Left hindlimb (tissue), 1 donor: Measurements from ENCODE around the gene PPP1R8.
"Not testable (repeated sequence)": the region's sequence is repeated elsewhere in the genome, so short reads cannot be mapped to it uniquely, and the experiment has no call there.

Experiments used
- DNase-seq: peaks from one replicate; pipeline ENCODE4 v3.0.0-alpha.2; 2018

Gene PPP1R8

DNA sequence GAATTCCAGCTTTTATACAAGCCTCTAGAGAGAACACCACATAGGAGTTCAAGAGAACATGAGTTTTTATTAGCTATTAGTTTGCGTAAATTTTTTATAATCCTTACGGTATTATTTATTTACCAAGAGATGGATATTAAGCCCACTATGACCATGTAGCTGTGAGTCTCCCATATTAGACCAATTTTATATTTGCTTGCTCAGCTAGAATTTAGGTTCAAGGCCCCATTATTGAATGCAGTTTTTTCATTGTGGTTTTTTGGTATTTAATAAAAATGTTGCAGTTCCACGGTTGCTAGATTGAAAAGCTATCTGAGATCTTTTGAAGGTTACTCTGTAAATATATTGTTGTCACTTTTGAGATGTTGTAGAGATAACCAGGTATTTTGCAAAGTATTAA is 2.9 kb downstream of the PPP1R8 start:
- no peak for DNase-seq

DNA sequence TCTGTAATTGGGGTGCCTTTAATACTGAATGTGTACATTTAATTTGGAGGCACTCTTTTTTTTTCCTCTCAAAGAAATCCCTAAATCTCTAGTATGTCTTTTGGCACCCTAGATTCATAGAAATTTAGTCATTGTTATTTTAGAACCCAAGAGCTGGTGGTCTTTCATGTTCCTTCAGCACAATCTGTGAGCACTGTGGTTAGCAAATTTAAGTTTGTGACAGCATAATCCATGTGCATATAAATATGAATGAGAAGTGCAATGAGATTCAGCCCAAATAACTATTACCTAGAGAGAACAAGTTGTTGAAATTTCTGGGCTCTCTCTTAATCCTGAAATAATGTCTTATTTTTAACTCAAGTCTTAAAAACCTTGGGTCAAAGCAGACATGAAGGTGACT is 4.5 kb downstream of the PPP1R8 start:
- no peak for DNase-seq

DNA sequence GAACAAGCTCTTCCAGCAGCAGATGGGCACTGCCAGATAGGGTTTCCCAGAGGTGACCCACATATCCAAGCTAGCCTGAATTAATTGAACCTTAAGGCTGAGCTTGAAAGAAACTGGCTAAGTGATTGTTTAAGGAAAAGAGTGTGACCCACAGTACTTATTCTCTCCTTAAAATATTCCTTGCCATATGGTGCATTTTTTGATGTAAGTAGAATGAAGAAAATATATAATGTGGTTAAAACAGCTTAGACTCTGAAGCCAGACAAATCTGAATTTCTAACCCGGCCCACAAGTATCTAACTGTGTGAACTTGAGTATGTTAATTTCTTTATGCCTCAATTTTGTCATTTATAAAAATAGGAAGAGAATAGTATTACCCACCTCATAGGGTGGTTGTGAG is 4.9 kb downstream of the PPP1R8 start:
- no peak for DNase-seq

DNA sequence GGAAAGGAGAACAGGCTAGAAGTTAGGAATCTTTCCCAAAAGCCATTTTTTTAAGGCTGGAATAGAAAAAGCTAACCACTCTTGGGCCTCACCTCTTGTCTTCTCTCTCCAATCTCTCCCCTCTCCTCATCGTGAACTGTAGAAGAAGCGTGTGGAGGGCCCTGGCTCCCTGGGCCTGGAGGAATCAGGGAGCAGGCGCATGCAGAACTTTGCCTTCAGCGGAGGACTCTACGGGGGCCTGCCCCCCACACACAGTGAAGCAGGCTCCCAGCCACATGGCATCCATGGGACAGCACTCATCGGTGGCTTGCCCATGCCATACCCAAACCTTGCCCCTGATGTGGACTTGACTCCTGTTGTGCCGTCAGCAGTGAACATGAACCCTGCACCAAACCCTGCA is 19.4 kb downstream of the PPP1R8 start:
- DNase-seq: no peak

DNA sequence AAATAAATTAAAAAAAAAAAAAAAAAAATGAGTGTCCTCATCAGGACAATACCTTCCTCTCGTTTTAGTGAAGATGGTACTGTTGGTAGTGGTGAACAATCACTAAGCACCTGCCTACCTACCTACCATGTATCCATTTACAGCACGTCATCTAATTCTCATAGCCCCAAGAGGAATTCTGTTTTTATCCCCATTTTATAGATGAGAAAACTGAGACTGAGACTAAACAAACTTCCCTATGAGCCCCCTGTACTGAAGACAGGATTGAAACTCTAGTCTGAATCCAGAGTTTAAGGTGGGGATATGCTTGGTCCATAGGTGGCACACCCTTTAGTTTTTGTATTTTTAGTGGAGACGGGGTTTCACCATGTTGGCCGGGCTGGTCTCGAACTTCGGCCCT is 24.5 kb downstream of the PPP1R8 start:
- DNase-seq: no peak

DNA sequence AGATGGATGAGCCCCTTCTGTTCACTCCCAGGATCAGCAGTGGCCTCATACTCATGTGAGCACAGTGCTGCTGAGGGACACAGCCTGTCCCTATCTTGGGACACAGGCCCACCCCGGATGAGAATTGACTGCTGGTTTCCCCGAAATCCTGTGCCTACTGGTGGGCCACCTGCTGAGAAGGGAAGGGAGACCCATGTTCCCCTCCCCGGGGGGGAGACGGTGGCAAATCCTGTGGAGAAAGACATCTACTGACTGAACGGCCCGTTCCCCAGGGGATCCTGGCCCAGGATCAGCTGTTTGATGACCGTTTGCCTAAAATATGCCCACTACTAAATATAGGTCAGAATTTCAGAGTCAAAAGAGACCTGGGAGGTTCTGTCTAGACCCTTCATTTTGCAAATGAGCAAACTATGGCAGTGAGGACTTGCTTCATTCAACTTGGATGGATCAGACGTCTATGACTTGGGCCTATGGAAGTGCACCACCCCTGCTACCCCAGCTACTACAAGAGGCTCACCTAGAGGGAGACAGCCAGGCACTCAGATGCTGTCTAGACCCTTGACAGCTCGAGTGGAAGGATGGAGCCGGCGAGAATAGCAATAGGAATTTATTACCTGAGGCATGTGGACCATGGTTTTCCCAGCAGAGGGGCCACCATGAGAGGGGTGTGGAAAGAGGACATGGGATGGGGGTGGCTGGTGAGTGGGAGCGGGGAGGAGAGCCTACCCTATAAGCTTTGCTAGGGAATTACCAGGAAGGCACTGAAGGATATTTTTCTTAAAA is 26.2 kb downstream of the PPP1R8 start:
- DNase-seq: no peak

DNA sequence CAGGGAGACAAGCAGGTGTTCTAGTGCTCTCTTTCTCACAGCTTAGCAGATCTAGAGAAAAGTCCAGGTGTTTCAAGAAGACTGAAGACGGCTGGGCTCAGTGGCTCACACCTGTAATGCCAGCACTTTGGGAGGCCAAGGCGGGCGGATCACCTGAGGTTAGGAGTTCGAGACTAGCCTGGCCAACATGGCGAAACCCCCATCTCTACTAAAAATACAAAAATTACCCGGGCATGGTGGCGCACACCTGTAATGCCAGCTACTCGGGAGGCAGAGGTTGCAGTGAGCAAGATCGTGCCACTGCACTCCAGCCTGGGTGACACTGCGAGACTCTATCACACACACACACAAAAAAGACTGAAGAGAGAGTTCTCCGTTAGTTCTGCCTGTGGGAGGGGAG is 27.0 kb downstream of the PPP1R8 start:
- DNase-seq: not testable (repeated sequence)

DNA sequence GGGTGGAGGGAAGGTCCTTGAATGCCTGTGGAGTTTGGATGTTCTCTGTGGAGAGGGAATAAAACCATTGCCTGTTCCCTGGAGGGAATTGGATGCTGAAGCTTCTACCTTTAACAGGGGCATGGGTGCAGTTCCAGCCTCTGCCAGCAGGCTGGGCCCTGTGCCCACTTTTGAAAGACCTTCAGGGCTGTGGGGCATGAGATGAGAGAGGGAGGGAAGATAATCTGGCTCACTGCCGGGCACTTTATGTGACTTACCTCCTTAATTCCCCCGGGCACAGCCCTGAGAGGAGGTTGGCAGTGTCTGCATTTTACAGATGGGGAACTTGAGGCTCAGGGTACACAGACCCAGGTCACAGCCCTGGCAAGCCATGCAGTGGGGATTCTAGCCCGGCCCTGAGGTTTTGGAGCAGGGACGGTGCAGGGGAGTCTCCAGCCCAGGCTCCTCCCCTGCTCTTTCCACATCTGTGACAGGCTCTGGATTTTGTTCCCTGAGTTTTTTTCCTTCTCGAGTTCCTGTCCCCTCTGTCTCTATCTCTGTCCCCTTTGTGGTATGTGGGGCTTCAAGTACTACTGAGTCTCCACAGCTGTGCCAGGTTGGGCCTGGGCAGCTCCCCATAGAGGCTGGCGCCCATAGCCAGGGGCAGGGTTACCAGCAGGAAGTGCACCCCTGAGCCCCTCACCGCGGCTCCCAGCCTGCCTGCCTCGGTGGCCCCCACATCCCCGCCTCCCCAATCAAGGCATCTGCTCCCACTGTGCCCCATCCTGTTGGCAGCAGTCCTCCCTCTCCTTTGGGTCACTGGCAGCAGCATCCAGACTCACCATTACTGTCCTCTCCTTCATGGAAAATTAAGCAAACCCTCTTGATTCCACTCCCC is 27.7 kb downstream of the PPP1R8 start:
- peak; percentile 74 for DNase-seq

DNA sequence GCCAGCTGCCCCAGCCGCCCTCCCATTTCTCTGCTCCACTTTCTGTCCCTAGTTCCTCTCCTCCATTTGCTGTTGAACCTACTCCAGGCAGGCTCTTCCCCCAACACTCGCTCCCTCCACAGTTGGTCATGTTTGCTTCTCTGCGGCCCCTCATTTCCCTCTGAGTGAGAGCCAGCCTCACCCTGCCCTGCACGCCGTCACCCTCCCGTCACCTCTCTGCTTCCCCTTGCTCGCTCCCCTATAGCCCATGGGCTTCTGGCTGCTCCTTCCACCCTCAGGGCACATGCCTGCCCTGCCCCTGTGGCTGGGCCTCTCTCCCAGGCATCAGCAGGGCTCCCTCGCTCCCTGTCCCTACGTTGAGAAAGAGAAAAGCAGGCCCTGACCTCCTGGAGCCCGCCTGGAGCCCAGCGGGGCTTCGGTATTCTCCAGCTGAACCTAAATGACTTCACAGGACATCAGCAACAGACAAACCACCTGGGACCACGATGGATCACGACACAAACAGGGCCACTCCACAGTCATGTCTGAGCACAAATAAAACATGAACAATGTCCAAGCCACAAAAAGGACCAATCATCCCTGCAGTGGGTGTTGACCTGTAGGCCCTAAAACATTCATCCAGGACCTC is 28.5 kb downstream of the PPP1R8 start:
- no peak for DNase-seq

DNA sequence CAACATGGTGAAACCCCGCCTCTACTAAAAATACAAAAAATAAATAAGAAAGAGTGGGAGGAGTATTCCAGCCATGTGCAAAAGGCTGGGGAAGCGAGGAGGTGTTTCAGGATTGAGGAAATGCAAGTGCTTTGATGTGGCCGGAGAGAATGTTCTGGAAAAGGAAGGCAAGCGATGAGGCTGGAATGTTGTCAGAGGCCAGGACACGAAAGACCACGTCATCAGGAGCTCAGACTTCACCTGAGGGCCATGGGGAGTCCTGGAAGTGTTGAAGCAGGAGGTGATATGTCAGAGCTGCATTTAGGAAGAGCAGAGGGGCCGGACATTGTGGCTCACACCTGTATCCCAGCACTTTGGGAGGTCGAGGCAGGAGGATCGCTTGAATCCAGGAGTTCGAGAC is 30.9 kb downstream of the PPP1R8 start:
- DNase-seq: no peak

DNA sequence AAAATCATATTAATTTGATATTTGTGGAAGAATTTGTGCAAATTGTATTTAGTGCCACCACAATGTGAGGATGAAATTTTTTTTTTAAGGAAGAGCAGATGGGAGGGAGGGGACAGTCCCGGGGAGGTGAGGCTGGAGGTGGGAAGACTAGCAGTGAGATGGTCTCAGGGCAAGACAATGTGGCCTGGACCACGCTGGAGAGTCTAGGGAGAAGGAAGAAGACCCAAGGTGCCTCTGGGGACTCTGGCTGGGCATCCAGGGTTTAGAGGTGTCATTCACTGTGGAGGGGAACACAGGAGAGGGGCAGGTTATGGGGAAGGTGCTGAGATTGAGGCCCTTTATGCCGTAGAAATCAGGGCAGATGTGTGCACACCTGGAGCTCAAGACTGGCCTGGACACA is 31.4 kb downstream of the PPP1R8 start:
- DNase-seq: no peak

DNA sequence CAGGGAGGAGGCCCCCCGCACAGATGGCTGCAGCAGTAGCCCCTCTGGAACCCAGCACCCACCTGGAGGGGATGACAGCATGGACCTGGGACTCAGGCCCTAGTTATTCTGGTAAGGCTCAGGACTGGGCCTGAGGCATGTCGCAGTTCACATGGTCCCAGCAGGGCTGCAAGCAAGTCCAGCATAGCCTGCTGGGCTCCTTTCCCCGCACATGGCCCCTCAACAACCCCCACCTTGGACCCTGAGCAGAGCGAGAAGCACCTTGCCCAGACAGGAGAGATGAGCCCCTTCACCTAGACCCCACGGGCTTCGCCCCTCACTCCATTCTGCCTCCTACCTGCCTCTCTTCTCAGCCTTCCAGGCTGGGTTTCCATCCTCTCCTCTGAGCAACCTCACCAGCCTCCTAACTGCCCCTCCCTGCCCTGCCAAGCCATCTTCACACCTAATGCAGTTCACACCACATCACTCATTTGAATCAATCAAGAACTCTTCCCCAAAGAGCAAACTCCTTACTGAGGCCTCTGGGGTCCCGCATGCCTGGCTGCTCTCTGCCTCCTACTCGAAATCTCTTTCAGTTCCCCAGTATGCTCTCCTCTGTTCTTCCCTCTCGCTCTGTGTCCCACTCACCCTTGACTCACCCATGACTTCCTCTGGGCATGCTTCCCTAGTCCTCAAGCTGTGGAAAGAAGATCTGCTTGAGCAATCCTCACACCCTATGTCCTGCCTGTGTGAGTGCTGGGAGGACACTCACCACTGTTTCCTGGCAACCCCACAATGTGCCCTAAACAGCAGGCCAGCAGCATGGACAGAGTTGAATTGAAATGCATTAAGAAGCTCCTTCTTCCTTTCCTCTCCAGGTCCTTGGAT is 32.3 kb downstream of the PPP1R8 start:
- DNase-seq: peak; percentile 60

DNA sequence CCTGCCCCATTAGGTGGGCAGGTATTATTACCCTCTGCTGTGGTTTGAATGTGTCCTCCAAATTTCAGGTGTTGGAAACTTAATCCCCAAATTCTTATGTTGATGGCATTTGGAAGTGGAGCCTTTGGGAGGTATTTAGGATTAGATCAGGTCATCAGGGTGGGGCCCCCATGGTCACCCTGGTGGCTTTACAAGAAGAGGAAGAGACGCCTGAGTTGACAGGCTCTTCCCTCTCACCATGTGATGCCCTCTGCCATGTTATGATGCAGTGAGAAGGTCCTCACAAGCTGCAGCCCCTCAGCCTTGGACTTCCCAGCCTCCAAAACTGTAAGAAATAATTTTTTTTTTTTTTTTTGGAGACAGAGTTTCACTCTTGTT is 32.9 kb downstream of the PPP1R8 start:
- no peak for DNase-seq

DNA sequence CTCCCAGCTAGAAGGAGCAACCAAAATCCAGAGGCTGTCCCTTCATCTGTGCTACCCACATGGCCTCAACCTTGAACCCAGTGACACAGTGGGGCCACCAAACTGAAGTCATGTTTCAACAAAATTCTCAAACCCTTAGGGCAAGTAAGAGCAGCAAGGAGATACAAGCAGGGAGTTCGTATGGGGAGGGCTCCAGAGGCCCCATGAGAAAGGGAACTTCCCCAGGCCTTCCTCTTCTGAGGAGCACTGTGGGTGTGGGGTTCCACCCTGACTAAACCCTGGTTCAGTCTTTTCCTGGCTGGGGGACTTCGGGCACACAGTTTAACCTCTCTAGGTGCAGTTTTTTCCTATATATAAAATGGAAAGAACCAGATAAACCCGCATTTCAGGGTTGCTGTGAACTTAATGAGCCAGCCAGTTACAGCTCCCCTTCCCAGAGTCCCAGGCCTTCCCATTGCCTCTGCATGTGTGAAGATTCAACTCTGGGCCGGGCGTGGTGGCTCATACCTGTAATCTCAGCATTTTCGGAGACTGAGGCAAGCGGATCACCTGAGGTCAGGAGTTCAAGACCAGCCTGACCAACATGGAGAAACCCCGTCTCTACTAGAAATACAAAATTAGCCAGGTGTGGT is 33.8 kb downstream of the PPP1R8 start:
- no peak for DNase-seq

DNA sequence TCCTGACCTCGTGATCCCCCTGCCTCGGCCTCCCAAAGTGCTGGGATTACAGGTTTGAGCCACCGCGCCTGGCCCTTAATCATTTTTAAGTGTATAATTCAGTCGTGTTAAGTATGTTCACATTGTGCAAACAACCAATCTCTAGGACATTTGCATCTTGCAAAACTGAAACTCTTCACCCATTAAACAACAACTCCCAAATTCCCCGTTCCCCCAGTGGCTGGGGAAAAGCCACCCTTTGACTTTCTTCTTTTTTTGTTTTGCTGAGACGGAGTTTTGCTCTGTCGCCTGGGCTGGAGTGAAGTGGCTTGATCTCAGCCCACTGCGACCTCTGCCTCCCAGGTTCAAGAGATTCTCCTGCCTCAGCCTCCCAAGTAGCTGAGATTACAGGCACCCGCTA is 35.2 kb downstream of the PPP1R8 start:
- no peak for DNase-seq

DNA sequence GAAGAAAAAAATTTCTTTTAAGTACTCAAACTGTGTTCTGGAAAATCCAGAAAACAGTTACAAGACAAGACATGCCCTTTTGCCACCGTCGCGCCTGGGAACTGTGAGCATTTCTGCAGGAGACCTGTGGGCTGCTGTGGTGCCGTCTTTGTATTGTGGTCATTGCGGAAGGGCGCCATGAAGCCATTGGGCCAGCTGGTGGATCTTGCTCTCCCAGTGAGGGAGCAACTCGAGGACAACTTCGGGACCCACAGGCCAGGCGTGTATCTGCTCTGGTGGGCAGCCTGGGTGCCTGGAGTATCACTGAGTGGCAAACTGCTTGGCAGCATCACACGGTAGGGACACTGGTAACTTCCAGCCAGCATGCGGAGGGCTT is 38.0 kb downstream of the PPP1R8 start:
- no peak for DNase-seq

DNA sequence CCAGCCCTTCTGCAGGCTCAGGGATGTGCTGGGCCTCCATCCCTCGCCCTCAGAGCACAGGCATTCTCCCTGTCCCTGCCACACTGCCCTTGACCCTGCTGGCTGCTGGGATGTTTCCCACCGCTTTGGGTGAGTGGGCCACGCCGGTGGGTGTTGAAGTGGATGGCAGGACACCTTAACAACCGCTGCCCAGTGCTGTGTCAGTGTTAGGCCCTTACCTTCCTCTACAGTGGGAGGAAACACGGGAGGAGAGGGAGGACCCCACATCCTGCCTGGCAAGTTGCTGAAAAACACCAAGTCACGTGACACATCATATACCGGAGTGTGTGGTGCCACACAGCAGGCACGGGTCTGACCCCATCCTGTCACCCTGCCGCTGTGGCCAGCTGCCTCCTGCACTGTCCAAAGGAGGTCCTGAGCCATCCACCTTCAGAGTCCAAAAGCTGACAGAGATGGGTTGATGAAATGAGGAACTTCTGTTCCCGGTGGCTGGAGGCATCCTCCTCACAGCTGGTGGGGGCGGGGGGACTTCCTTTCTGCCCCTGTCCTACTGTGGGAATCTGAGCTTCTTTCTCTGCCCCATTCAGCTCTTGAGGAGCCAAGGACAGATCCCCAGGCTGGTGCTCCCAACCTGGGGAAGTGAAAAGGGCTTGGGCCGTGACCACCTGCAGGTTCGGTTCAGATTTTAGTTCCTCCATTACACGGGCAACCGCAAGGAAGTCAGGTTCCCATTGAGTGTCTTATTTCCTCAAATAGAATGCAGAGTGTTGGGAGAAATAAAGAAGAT is 38.5 kb downstream of the PPP1R8 start:
- DNase-seq: no peak

DNA sequence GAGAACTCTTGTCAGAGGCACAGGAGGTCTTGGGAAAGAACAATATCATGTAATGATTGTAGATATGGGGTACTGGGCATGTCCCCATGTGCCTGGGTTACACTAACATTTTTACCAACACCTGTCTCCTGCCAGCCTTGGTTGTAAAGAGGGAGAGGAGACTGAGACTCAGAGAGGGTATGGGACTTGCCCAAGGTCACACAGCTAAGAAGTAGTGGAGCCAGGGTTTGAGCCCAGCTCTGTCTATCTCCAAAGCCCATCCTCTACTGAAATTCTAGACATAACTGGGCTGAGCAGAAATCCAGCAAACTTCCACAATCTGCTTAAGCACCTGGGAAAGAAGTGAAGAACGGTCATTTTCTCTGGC is 39.1 kb downstream of the PPP1R8 start:
- no peak for DNase-seq

DNA sequence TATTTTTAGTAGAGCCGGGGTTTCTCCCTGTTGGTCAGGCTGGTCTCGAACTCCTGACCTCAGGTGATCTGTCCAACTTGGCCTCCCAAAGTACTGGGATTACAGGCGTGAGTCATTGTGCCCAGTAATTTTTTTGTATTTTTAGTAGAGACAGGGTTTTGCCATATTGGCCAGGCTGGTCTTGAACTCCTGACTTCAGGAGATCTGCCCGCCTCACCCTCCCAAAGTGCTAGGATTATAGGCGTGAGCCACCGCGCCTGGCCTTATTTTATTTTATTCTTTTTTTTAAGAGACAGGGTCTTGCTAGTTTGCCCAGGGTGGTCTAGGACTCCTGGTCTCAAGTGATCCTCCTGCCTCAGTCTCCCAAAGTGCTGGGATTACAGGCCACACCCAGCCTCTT is 40.5 kb downstream of the PPP1R8 start:
- not testable (repeated sequence) for DNase-seq

DNA sequence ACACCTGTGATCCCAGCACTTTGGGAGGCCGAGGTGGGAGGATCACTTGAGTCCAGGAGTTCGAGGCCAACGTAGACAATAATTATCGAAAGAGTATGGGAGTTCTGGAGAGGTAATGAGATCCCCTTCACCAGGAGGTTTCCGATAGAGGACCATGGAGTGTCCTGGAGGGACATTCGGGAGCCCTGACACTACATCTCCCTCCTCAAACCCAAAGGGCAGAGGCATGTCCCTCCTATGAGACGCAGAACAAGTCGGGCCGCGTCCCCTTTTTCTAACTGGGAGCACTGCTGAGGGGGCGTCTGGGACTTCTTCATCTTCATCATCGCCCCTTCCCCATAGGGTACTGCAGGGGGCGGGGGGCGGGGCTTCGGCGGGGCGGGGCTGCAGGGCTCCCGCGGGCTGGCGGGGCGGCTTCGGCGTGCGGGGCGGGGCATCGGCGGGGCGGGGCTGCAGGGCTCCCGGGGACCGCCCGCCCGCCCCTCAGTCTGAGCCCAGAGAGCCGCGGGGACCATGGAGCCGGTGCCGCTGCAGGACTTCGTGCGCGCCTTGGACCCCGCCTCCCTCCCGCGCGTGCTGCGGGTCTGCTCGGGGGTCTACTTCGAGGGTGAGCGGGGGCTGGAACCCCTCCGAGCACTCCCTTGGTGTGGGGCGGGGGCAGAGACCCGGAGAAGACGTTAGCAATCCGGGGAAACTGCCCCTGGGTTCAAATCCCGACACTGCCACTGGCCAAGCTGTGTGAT is 41.6 kb downstream of the PPP1R8 start, which contains the start of gene THEMIS2:
THEMIS2 (plus strand) TSS at position 486 of the 743 bp plus-strand sequence; CDS start at position 514, 28 bp downstream.
- peak; percentile 72 for DNase-seq
